GDM1 (cell line): Measurements from ENCODE around the gene CPLX3.

Experiments
- DNase-seq: peaks from one replicate; lab custom pipeline; 2025; lab: John Stamatoyannopoulos, UW

Gene CPLX3

DNA sequence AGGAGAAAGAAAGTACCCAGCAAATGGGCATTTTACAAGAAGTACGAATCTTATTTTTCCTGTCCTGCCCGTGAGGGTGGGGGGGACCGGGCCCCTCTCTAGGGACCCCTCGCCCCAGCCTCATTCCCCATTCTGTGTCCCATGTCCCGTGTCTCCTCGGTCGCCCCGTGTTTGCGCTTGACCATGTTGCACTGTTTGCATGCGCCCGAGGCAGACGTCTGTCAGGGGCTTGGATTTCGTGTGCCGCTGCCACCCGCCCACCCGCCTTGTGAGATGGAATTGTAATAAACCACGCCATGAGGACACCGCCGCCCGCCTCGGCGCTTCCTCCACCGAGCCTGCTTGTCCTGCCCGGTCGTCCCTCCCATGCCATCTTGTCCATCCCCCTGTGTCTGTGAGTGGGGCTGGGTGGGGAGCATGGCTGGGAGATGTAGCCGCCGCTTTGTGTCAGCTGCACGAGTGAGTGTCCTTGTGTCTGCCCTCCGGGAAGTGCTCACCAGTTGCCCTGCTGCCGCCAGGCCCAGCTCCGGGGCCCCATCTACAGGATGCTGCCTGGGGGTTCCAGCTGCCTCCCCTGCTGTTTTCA lies 23.5 kb upstream of the CPLX3 start:
- no peak for DNase-seq

DNA sequence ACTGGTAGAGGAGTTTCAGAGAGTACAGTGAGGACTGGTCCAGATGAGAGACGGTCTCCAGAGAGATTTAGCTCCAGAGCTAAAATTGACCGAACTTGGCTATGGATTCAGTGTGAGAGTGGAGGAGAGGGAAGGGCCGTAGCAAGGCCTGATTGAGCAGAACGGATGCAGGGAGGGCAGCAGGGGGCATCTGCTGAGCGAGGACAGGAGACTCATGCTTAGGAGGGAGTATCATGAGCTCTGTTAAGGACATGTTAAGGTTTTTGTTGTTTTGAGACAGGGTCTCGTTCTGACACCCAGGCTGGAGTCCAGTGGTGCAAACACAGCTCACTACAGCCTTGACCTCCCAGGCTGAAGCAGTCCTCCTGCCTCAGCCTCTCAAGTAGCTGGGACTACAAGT lies 21.5 kb upstream of the CPLX3 start:
- no peak for DNase-seq

DNA sequence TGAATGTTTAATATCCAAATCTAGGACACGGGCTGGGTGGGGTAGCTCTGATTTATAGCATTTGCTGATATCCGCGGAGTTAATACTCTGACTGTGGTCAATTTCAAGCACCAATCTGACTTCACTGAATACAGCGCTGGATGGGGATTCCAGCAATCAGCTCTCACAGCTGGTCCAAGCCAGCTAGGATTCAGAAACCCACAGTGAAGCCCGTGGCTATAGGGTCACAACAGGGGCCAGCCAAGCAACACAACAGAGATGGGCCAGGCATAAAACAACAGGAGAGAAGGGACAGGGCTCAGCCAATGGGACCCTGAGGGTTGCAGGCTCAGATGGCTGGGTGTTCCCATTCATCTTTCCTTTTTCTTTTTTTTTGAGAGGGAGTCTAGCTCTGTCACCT lies 19.1 kb upstream of the CPLX3 start:
- DNase-seq = no peak

DNA sequence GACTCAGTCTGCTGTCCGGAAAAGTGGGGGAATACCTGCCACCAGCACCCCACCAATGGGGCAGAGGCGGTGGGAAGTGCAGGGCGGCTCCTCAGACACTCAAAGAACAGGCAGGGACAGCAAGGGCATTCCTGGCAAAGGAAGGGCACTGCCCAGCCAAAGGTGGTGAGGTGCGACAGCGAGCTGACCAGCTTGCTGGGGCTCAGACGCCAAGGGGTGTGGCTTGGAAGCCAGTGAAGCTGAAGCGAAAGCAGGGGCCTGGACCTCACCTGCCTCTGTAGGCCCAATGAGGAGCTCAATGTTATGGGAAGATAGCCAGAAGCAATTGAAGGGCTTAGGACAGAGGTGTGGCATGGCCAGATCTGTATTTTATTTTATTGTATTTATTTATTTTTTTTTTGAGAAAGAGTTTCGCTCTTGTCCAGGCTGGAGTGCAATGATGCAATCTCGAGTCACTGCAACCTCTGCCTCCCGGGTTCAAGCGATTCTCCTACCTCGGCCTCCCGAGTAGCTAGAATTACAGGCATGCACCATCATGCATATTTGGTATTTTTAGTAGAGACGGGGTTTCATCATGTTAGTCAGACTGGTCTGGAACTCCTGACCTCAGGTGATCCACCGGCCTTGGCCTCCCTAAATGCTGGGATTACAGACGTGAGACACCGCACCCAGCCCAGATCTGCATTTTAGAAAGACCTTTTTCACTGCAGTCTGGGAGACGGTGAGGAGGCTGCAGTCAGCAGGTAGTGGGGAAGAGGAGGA lies 18.2 kb upstream of the CPLX3 start:
- DNase-seq = no peak

DNA sequence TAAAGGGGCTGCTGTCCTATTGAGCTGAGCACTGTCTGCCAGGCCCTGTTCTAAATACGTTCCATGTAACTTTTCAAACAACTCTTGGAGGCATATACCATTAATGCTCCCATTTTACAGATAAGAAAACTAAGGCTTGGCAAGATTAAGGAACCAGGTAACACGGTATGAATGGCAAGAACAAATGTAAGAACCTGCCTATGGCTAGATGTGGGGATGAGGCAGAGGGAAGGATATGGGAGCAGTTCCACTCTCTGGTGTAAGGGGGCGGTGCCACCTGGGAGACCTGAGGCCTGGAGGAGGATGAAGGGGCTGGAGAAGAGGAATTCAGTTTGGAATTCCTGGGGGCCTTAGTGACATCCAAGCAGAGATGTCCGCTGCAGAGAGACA lies 17.6 kb upstream of the CPLX3 start:
- DNase-seq = no peak

DNA sequence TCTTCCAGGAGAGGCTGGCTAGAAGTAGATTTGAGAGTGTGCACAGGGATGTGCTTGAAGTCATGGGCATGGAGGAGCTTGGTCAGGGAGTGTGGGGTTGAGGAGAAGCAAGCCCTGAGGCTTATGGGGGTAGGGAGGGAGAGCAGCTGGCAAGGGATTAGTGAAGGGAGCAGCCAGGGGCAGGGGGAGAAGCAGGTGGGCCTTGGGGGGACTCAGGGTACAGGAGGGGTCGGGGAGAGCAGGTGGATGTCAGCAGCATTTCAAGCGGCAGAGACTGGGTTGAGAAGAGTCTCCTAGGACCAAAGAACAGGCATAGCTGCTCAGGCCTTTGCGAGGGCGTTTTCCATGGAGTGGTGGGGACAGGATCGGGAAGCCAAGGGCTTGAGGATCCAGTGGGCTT lies 17.2 kb upstream of the CPLX3 start:
- DNase-seq = no peak

DNA sequence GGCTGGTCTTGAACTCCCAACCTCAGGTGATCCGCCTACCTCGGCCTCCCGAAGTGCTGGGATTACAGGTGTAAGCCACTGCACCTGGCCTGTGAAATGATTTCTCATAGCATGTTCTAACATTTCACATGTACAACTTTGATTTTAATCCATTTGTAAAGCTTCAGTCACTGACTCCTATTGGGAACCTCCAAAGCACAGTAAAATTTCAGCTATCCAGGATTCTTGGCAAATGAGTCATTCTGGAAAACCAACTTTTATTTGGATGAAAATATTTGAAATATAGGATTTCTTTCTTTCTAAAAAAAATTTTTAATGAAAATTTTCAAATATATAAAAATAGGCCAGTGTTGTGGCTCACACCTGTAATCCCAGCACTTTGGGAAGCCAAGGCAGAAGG lies 16.5 kb upstream of the CPLX3 start:
- no peak for DNase-seq

DNA sequence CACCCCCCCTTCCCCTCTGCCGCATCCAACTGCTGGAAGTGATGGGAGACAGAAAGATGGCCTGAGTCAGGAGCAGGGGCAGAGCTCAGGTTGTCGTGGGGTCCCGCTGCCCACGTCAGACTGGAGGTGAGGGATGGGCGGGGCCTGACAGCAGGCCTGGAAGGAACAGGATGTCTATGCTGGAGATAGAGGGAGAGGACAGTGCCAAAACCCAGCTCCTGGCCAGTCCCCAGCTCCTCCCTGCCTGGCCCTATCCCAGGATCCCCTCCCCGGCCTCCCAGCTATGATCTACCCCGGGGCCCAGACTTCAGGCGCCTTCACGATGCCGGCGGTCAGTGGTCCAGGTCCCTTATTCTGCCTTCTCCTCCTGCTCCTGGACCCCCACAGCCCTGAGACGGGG lies 13.9 kb upstream of the CPLX3 start, which contains the start of gene LMAN1L:
Gene LMAN1L, plus strand, starts transcription at position 303 of the 400 bp plus-strand sequence. Its CDS starts 20 bp downstream, at position 323.
- no peak for DNase-seq

DNA sequence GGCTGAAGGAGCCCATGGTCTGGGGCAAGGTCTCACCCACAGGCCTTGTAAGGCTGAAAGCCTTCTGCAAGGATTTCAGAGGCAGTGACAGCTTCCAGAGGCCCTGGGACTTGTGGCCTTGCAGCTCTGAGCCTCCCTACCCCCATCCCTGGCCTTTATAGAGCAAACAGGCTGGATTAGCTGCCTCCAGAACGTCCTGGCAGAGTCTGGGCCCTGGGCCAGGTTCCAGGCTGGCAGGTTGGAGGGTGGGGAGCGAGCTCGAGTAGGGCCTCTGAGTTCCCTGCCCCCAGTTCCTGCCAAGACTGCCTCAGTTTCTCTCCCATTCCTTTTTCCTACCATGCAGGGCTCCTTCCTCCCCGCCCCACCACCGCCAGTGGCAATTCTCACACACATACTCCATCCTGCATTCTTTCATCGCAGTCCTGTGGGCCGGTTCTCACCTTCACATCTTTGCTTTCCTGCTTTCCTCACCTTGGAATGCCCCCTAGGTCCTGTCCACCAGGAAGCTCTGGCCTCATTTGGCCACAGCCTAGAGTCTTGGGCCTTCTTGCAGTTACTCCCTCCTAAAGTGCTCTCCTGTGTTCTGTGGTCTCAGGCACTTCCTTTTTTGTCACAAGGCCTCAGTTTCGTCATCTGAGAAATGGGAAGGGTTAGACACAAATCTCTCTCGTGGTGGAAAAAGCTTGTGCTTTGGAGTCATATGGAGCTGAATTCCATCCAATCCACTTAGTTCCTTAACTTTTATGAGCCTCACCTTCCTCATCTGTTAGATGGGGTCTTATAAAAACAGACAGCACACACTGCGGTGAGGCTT lies 11.1 kb upstream of the CPLX3 start:
- no peak for DNase-seq

DNA sequence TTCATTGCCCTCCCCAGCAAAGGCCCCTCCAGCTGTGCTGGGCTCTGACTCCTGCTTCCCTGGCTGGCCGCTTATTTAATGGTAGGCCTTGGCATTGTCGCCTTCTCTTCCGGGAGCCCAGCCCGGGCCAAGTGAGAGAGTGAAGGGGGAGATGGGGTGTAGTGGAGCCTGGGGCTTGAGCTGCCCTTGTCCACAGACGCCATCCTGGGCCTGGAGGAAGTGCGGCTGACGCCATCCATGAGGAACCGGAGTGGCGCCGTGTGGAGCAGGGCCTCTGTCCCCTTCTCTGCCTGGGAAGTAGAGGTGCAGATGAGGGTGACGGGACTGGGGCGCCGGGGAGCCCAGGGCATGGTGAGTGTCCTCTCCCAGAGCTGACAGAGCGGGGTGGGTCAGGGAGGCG lies 10.5 kb upstream of the CPLX3 start:
- no peak for DNase-seq

DNA sequence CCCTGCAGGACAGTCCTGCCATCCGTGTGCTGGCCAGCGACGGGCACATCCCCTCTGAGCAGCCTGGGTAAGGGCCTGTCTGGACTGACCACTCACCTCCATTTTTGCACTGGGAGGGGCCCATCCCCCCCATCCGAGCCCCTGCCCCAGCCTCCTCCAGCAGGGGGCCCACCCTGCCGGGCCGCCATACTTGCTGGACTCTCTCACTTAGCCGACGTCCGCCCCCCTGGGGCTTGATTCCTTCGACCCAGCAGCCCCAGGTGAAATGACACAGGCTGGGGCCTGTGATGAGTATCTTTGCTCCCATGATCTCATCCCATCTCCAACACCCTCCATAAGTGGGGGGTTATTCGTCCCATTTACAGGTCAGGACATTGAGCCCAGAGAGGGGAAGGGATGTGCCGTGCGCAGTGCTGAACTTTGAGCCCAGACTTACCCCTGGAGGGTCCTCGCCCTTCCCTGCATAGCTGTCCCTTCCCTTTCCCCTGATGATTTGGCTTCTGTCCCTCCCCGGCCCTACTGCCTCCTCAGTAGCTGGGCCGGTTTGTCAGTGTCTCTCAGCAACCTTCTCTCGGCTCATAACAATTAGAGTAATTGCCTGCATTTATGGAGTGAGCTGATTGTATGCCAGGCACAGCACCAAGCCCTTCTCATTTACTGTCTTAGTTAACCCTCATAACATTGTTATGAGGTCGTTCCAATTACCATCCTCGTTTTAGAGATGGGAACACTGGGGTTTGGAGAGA lies 9.6 kb upstream of the CPLX3 start:
- no peak for DNase-seq

DNA sequence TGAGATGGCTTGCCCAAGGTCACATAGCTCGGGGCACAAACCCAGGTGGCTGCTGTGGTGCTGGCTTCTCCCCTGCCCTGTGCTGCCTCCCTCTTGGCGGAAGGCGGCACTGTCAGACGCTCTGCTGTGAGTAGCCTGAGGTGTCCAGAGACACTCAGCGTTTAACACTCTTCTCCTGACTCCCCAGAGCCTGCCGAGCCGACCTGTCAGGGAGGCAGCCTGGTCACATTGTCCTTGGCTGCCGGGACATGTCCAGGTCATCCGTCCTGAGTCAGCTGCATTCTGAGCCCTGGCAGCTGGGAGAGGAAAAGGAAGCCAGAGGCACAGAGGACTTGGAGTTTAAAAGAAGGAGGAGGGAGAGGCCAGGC lies 9.1 kb upstream of the CPLX3 start:
- DNase-seq = no peak

DNA sequence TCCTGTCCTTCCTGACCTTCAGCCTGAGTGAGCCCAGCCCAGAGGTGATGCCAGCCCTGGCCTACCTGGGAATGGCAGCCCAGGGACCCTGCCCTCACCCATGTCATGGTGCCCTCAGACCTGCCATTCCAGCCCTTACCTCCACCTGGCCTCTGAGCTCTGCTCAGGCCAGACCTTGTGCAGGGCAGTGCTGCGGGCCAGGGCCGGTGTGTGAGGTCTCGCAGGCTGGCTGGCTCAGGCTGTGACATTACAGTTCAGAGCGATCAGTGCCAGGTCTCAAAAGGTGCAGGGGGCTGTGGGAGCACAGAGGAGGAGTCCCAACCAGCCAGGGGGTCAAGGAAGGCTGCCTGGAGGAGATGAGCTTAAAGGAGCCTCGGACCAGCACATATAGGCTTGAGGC lies 6.4 kb upstream of the CPLX3 start:
- DNase-seq = no peak

DNA sequence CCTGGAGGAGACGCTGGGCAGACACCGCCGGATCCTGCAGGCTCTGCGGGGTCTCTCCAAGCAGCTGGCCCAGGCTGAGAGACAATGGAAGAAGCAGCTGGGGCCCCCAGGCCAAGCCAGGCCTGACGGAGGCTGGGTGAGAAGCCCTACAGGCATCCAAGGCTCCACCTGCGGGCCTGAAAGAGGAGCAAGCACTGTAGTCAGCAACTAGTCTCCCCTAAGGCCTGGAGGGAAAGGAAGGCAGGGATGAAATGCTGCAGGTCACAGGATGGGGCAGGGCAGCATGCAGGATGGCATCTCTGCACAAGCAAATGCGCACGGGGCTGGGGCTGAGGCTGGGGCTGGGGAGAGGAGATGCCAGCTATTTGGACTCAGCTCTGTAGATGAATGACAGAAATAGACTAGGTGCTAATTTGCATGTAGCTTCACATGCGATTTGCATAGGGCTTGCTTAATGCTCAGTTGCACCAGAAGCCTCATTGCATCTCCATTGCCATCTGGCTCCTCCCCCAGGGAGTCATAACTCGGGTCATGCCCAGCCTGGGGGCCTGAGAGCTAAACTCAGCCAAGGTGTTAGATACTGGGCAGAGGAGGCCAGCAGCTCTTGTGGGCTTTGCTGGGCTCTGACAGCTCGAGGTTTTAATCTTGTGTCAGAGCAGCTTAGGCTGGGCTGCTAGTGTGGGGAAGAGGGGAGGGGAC lies 5.2 kb upstream of the CPLX3 start:
- no peak for DNase-seq

DNA sequence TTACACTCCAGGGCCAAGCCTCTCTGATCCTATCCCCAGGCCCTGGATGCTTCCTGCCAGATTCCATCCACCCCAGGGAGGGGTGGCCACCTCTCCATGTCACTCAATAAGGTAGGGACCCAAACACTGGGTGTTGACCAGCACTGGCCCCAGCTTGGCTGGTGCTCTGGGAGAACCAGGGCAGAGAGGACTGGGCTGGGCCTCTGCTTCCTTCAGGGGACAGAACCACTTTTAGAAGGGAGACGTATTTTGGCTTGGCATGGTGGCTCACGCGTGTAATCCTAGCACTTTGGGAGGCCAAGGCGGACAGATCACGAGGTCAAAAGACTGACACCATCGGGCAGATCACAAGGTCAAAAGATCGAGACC lies 4.7 kb upstream of the CPLX3 start:
- DNase-seq = no peak

DNA sequence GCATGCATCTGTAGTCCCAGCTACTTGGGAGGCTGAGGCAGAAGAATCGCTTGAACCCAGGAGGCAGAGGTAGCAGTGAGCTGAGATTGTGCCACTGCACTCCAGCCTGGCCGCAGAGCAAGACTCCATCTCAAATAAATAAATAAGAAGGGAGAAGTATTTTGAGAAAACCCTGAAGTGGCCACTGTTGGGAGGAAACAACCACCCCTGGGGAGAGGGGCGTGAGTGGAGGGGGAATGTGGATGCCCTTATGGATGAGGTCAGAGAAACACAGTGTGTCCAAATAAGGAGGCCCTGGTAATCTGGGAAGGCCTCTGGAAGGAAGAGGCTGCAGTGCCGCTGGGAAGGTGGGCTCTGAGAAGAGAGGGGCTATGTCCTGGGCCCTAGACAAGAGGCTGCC lies 4.2 kb upstream of the CPLX3 start:
- no peak for DNase-seq

DNA sequence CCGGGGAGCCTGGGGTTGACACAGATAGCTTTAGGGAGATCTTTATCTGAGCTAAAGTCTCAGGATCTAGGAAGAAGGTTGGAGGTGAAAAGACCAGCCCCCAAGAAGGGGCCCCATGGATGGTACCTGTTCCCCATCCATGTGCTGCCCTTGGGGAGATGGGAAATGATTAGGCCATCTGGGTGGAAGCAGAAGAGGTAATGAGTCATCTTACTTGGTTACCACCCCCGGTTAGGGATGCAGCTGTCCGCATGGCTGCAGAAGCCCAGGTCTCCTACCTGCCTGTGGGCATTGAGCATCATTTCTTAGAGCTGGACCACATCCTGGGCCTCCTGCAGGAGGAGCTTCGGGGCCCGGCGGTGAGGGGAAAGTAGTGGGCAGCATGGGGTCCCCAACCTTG lies 3.1 kb upstream of the CPLX3 start:
- no peak for DNase-seq

DNA sequence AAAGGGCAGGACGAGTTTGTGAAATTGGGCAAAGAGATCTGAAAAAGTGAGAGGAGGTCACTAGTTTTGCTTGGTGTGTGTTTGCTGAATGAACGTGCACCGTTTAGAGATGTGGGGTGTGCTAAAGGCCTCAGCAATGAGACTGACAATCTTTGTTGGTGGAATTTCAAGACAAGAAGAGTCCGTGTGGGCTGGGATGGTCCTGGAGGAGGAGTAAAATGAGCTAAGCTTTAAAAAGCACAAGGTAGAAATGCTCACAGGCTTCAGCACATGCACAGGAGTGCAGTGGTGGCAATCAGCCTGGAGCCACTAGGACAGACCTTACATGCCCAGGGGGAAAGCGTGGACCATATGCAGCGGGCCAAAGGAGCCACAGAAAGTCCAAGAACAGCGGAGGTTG lies 1.5 kb upstream of the CPLX3 start:
- DNase-seq = no peak

DNA sequence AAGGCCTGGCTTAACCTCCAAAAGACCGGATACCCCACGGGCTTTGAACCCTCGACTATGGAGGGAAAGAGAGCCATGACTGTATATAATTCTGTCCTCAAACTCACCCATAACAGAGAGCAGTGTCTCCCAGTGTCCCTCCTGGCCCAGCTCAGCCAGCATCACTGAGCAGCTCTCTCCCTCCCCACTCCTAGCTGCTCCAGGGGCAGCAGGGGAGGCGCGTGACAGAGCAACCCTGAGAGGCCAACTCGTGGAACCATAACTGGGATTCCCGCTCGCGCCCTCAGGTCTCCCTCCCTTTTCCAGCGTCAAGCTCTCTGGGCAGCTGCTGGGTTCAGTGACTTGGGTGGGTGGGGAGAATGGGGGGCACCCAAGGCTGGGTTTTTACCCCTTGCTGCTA lies 561 bp upstream of the CPLX3 start:
- no peak for DNase-seq

DNA sequence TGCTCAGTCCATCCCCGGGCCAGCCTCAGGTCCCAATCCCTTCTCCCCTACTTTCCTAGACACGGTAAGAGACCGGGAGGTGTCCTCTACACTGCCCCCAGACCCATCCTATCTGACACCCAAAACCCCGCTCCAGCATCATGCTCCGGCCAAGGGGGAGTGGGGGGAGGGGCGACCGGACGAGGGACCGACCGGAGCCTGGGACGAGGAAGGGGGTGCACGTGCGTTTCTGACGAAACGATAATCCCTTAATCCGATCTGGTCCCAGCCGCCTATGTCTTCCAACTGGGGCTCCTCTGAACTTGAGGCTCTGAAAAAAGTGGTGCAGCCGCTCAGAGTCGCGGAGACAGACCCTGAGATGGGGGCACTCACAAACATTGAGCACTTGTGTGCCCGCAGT lies 494 bp downstream of the CPLX3 start:
- no peak for DNase-seq

DNA sequence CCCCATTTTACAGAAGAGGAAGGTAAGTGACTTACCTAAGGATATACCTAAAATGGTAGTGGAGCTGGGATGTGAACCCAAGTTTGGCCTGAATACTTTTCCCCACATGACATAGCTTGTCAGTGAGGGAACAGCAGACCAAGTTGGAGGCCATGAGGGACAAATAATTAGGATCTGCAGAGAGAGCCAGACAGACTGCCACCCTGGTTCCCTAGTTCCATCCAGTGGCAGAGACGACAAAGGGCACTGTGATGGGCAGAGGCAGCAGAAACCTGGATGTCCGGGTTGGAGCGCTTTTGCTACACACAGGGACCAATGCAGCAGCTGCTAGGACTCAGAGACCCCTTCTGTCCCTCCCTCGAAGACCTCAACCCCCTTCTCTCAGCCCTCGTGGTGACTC lies 1.2 kb downstream of the CPLX3 start:
- DNase-seq = no peak

DNA sequence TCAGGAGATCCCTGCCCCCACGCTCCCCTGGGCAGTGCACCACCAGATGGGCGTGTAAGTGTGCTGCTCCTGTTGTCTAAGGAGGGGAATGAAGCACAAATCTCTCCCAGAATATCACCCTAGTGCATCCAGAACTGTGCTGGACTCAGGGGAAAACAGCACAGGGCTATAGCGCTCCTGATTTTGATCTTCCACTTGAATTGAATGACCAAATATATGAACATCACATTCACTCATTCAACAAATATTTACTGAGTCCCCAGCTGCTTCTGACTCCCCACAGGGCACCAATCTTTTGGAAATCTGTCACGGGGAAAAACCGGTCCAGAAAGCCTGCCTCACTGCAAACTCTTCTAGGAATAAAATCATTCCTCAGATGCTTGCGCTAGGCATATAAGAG lies 2.4 kb downstream of the CPLX3 start:
- no peak for DNase-seq
